Kidney epithelial cell (primary cell): ENCODE measurements around the gene RFX3. TPM values are rescaled to one million over a fixed set of nuclear protein-coding genes. Genes with fewer than 3 reads are reported as not detected.

Experiments used
- DNase-seq: peaks from one replicate; pipeline ENCODE4 v3.0.0-alpha.2; 2010; ENCODE audit warnings: low read depth
- H3K27me3 ChIP-seq: 2 replicates; pipeline ENCODE4 v1.6.0; 2011; ENCODE audit warnings: low read length; ENCODE audit not compliant: control insufficient read depth, insufficient read depth
- H3K36me3 ChIP-seq: 2 replicates; pipeline ENCODE4 v1.5.1; 2011; ENCODE audit warnings: low read length; ENCODE audit not compliant: control insufficient read depth, insufficient read depth
- H3K4me3 ChIP-seq: 2 replicates; pipeline ENCODE4 v1.5.1; 2011; ENCODE audit warnings: low read depth, mild to moderate bottlenecking, control low read depth, low read length
- total RNA-seq: library from RNA; depleted of rRNA; stranded (reverse); fragments of >200 nt; gene quantifications from 2 replicates; pipeline ENCODE4 v1.2.3, GENCODE V29; 2015
- TF ChIP-seq, protein P1 (sequence below): IDR thresholded peaks from 2 replicates; pipeline ENCODE4 v1.5.1; 2011; ENCODE audit warnings: mild to moderate bottlenecking, moderate library complexity, low read length, control low read depth, inconsistent platforms; ENCODE audit not compliant: insufficient read depth, poor library complexity, severe bottlenecking

Gene RFX3
- total RNA-seq, 1 donor from 2014 or later, result 5.6 TPM

DNA sequence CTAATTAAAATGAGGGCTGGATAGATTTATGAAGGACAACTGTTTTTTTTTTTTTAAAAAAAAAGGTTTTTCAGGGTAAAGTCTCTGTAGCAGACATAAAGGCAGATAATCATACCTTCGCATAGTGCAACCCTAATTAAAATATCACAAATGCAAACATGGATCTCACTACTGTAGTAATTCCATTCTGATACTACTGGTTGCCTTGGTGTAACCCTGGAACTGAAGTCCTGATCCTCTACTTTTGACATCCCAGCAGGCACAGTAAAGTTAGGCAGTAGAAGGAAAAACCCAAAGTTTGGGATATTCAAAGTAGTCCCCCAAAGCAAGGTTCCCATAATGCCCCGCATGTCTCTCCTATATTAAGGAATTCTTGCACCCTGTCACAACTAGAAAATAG is 19.6 kb downstream of the RFX3 start:
- TF ChIP-seq, protein P1, sequence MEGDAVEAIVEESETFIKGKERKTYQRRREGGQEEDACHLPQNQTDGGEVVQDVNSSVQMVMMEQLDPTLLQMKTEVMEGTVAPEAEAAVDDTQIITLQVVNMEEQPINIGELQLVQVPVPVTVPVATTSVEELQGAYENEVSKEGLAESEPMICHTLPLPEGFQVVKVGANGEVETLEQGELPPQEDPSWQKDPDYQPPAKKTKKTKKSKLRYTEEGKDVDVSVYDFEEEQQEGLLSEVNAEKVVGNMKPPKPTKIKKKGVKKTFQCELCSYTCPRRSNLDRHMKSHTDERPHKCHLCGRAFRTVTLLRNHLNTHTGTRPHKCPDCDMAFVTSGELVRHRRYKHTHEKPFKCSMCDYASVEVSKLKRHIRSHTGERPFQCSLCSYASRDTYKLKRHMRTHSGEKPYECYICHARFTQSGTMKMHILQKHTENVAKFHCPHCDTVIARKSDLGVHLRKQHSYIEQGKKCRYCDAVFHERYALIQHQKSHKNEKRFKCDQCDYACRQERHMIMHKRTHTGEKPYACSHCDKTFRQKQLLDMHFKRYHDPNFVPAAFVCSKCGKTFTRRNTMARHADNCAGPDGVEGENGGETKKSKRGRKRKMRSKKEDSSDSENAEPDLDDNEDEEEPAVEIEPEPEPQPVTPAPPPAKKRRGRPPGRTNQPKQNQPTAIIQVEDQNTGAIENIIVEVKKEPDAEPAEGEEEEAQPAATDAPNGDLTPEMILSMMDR, result no peak
- H3K27me3 ChIP-seq, result no peaks in the 10 kb centered on the region
- H3K36me3 ChIP-seq, result no peaks in the 10 kb centered on the region
- no peak overlapping the region for H3K4me3 ChIP-seq
- no peak for DNase-seq

DNA sequence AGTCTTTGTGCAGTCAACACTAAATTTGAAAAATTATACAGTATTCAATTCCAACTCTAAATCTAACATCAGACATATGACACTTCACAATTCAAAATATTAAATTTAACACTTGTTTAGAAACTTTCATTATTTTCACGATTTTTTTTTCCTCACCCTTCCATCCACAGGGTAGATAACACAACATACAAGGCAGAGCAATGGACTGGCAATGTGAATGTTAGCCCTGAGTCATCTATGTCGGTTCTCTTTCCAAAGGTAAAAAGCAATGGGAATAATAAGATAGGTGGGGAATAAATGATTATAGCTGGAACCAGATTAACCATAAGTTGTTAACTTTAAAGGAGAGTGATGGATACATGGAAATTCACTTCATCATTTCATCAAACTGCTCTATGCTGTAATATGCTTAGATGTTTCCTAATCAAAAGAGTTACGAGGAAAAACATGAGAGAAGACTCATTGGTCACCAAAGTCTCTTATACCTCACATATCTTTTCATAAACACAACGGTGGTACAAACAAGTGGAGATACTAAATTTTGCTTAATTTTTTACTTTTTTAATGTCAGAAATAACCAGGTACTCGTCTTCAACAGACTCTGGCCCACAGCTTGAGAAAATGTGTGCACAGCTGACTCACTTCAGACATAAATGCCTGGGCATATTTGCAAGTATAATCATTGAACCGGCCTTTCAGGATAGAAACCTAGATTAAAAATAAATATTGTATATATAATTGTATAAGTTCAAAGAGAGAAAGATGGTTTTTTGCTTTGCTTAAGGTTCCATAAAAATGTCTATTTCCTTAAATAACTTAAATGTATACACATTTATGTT is 23.0 kb downstream of the RFX3 start:
- DNase-seq, result no peak
- no peaks in the 10 kb centered on the region for H3K36me3 ChIP-seq
- no peak overlapping the region for H3K4me3 ChIP-seq
- TF ChIP-seq, protein P1, result no peak
- no peaks in the 10 kb centered on the region for H3K27me3 ChIP-seq

DNA sequence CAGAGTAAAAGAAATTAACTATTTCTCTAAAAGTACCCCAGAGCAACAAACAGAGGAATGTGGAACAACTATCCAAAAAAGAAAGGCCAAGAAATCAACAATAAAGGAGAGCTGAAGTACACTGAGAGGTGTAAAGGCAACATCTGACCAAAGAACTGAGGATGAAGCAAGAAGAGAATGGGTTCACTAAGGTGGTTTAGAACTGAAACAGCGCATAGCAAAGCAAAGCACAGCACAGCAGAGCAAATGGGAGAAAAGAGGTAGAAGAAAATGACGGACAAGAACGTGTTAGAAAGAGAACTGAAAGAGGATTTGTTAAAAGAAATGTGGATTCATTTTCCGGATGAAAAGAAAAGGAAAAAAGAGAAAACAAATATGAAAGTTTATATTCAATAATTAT is 25.8 kb downstream of the RFX3 start:
- no peak overlapping the region for H3K4me3 ChIP-seq
- TF ChIP-seq, protein P1, result no peak
- no peaks in the 10 kb centered on the region for H3K36me3 ChIP-seq
- H3K27me3 ChIP-seq, result no peaks in the 10 kb centered on the region
- DNase-seq, result no peak

DNA sequence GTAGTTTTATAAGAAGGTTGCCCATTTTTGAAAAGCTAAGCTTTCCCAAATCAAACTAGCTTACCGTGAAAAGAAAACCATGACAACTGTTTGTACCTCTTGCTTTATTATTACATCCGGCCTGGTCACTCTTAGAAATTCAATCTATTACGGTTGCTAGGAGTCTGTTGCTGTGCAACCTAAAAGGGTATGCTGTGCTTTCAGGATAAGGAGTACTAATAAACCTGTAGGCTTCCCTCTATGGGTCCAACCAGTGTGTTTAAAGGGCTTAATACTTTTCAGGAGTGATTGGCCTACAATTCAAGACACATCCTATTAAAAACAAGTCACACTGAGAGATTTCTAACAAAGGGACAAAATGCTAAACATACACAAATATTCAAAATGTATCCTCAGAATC is 27.1 kb downstream of the RFX3 start:
- Histone ChIP-seq H3K4me3 (no peak overlapping the region), H3K36me3 (no peaks in the 10 kb centered on the region), H3K27me3 (no peaks in the 10 kb centered on the region)
- DNase-seq, result peak; percentile 12
- TF ChIP-seq, protein P1, result no peak

DNA sequence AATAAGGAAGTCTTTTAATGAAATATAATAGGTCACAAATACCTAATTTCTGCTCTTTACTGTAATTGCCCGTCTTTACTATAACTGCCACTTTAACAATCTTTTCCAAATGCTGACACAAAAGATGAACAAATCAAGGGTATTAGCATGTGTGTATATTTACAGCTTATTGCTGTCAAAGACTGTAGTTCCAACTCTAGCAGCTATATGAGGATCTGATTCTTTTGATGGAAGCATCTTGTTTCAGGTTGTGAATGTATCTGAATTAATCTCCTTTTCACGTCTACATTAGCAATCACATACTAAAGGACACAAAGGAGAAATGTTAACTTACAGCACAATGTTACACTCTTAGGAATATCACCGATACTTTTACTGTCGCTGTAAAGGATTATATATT is 27.9 kb downstream of the RFX3 start:
- H3K36me3 ChIP-seq, result no peaks in the 10 kb centered on the region
- H3K27me3 ChIP-seq, result no peaks in the 10 kb centered on the region
- DNase-seq, result no peak
- TF ChIP-seq, protein P1, result no peak
- no peak overlapping the region for H3K4me3 ChIP-seq

DNA sequence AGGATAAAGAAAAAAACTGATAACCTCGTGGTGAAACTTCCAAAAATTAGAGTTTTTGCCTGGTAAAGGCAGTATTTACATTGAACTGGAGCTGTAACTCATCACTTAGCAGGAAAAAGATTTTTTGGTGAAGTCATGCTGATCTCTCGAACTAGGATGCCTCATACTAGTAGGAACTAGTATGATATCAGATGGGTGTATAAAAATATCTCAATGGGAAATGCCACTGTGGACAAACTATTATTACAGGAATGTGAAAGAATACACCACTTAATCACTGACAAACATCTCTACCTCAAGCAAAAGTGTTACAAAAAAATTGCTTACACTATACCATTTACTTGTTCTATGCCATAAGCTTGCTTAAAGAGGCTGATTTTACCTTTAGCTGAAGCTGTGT is 28.4 kb downstream of the RFX3 start:
- Histone ChIP-seq H3K36me3 (no peaks in the 10 kb centered on the region), H3K27me3 (no peaks in the 10 kb centered on the region), H3K4me3 (no peak overlapping the region)
- no peak for DNase-seq
- TF ChIP-seq, protein P1, result no peak
